H4 (cell line): ENCODE measurements around the gene CSNK1D. TPM values are rescaled to one million over a fixed set of nuclear protein-coding genes. Genes with fewer than 3 reads are reported as not detected.
"Not testable (repeated sequence)": the region's sequence is repeated elsewhere in the genome, so short reads cannot be mapped to it uniquely, and the experiment has no call there.

Experiments used
- DNase-seq: peaks from one replicate; pipeline ENCODE4 v3.0.0-alpha.2; 2015; ENCODE audit warnings: low spot score
- total RNA-seq: library from RNA; depleted of rRNA; stranded (reverse); fragments of >200 nt; shearing (Covaris generic); gene quantifications from 2 replicates; pipeline ENCODE4 v1.2.3, GENCODE V29; 2014; rRNA removed

Gene CSNK1D
- total RNA-seq, 1 experiment from 2014 or later: 33.9 TPM

DNA sequence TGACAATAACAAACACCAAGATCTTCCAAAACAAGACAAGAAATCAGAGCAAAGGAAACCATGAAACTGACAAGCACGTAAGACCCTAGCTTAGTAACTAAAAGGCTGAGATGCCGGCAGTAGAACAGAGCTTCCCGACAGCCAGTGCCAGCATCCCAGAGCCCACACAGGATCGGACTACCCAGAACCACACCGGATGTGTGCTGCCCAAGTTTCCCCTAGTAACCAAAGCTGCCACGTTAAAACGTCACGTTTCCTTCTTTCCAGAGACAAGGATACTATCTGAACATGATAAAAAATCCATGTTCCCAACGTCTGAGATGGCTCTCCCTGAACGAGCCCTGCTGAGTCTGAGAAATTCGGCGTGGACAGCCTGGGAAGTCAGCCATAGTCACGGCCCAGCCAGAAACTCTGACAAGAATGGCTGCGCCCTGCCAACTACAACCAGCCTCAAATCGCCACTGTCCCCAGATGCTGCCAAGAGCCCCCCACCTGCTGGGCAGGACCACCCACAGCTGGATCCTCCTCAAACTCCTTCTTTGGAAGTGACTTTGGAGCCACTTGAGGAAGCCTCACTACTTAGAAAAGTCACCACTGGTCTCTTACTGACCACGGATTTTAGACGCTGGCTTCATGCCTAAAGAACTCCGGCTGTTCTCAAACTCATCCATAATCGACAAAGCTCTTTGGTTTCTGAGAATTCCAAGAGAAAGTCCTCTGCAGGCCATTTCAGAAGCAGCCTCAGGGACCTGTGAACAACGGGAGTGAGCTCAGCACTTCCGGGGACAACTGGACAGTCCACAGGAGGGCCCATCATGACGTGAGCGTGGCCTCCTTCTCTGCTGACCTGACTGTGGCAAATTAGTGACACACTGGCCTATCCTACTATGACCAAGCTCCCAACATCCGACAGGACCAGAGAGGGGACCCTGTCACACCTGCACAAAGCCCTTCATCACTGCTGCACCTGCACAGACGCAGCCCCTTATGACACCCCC, 77.5 kb downstream of the CSNK1D start:
- no peak for DNase-seq

DNA sequence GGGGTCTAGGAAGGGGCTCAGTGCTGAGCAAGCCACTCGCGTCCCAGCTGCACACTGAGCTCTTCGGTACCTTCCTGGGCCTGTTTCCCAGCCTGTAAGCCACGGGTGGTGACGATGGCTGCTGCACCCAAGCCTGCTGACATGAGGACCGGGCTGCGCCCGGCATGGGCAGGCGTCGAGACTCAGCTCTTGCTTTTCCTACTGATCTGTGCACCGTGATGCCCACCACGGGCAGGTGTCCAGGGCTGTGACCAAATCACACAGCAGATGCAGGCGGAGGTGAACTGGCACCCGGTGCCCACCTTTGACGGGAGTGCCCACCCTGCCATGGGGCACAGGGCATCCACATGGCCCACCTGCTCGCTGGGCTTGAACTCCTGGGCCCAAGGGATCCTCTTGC, 78.7 kb downstream of the CSNK1D start:
- no peak for DNase-seq

DNA sequence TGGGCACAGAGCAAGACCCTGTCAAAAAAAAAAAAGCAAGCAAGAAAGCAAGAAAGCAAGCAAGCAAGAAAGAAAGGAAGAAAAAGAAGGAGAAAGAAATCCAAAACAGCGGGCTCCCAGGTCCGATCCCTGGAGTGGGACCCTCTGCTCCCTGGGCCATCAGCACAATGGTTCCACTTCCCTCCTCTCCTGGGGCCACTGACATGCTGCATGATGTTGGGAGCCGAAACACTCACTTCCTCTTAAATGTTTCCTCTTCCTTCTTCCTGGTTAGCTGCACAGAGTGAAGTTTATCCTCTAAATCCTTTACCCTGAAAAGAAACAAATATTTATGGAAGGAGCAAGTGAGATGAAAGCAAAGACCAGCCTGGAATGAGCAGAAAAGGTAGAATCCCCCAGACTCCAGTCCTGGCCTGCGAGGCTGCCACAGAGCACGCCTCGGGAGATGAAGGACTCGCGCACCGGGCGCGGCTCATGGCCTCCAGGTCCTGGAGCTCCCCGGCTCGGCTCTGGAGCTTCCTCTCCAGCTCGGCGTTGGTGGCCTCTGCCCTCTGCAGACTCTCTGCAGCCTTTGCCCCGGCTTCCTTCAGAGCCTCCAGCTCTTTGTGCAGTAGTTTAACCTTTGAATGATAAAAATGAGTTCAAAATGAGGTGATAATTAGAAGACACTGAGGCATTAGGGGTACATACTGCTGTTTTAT, 79.8 kb downstream of the CSNK1D start:
- no peak for DNase-seq

DNA sequence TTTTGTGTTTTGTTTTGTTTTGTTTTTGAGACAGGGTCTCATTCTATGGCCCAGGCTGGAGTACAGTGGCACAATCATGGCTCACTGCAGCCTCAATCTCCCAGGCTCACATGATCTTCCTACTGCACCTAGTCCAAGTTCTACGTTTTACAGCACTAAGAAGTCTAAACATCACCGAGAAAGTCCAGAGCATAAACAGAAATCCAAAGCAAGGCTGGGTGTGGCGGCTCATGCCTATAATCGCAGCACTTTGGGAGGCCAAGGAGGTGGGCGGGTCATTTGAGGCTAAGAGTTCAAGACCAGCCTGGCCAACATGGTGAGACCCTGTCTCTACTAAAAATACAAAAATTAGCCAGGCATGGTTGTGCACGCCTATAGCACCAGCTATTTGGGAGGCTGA, 80.5 kb downstream of the CSNK1D start:
- DNase-seq: not testable (repeated sequence)

Other genes with a start within 250 kb of the CSNK1D start
- gene RAC3, start 242.0 kb downstream of the CSNK1D start, total RNA-seq: 15.1 and 21.6 TPM in 2 replicates
- gene DCXR, start 236.0 kb downstream of the CSNK1D start, total RNA-seq: 99.5 and 107 TPM in 2 replicates
- gene RFNG, start 221.9 kb downstream of the CSNK1D start, total RNA-seq: 9.1 and 9.9 TPM in 2 replicates
- 108 TPM in 2 replicates for gene GPS1, start 221.8 kb downstream of the CSNK1D start, total RNA-seq
- gene DUS1L, start 207.9 kb downstream of the CSNK1D start, total RNA-seq: 44.9 and 64.5 TPM in 2 replicates
- 36.7 and 48.7 TPM in 2 replicates for gene FASN, start 175.5 kb downstream of the CSNK1D start, total RNA-seq
- gene CCDC57, start 60.9 kb downstream of the CSNK1D start, total RNA-seq: 1.8 and 4.7 TPM in 2 replicates
- 22.2 and 30.0 TPM in 2 replicates for gene SLC16A3, start 44.7 kb downstream of the CSNK1D start, total RNA-seq
- gene CD7, start 43.9 kb upstream of the CSNK1D start, total RNA-seq: 0.06 and 1.5 TPM in 2 replicates
- 30.1 and 30.7 TPM in 2 replicates for gene SECTM1, start 60.1 kb upstream of the CSNK1D start, total RNA-seq
- 0.68 and 0.72 TPM in 2 replicates for gene TEX19, start 85.5 kb upstream of the CSNK1D start, total RNA-seq
- not detected in 2 replicates for gene UTS2R, start 98.1 kb upstream of the CSNK1D start, total RNA-seq
- 6.3 and 8.4 TPM in 2 replicates for gene HEXD, start 144.6 kb upstream of the CSNK1D start, total RNA-seq
- 28.3 and 30.1 TPM in 2 replicates for gene OGFOD3, start 144.9 kb upstream of the CSNK1D start, total RNA-seq
- gene CYBC1, start 177.1 kb upstream of the CSNK1D start, total RNA-seq: 73.5 and 78.9 TPM in 2 replicates
- gene NARF, start 185.0 kb upstream of the CSNK1D start, total RNA-seq: 71.6 and 74.3 TPM in 2 replicates
- gene FOXK2, start 246.0 kb upstream of the CSNK1D start, total RNA-seq: 26.1 and 34.0 TPM in 2 replicates